Measurements from ENCODE around the gene ADPRHL1. TPM values are rescaled to one million over a fixed set of nuclear protein-coding genes. Genes with fewer than 3 reads are reported as not detected.
A peak's percentile ranks its signal among the peaks of the same experiment; 100 is the strongest.

ADPRHL1 gene
- polyA plus RNA-seq, 1 donor (not counting 4 experiments of a cell fraction or from before 2014, with no cell fraction given), result 1.2 TPM

- DNase-seq (ENCODE audit: low read depth, low spot score), result no peak
- dilution Hi-C loops (cut with MboI; ENCODE audit: extremely low pct_ligation_motif_present, low sequenced_read_pairs), result no loop called here
- Histone ChIP-seq H3K36me3 (ENCODE audit: control insufficient read depth in 2 of 2, extremely low read depth in 1 of 2, insufficient read depth in 2 of 2, low read length in 2 of 2) (peaks cover 2 to 4% of the 10 kb centered on the region in 2 experiments), H3K9me1 (ENCODE audit: control insufficient read depth, extremely low read depth, insufficient read depth, low read length) (no peaks in the 10 kb centered on the region), H3K4me1 (ENCODE audit: control insufficient read depth, extremely low read depth, insufficient read depth, low read length) (peaks cover 10% of the 10 kb centered on the region), H3K4me3 (ENCODE audit: control insufficient read depth in 2 of 3, extremely low read depth in 1 of 3, insufficient read depth in 2 of 3, low read depth in 1 of 3, low read length in 3 of 3) (no peak overlapping the region), H4K20me1 (ENCODE audit: control insufficient read depth, extremely low read depth, insufficient read depth, low read length) (no peaks in the 10 kb centered on the region), H3K27ac (ENCODE audit: control insufficient read depth, insufficient read depth, low read length) (no peak overlapping the region), H3K9ac (ENCODE audit: control insufficient read depth, extremely low read depth, insufficient read depth, low read length) (no peak overlapping the region), H3K27me3 (ENCODE audit: control insufficient read depth, extremely low read depth, insufficient read depth, low read length) (no peaks in the 10 kb centered on the region), H3K79me2 (ENCODE audit: control insufficient read depth, insufficient read depth, low read length) (no peaks in the 10 kb centered on the region), H2AFZ (ENCODE audit: control insufficient read depth, low read length) (no peak overlapping the region), H3K4me2 (ENCODE audit: control insufficient read depth, extremely low read depth, insufficient read depth, low read depth, low read length) (no peak overlapping the region), H3K9me3 (ENCODE audit: control insufficient read depth, low read depth, low read length) (peaks cover 2% of the 10 kb centered on the region)
- no peak for FAIRE-seq
- TF ChIP-seq, protein P1, sequence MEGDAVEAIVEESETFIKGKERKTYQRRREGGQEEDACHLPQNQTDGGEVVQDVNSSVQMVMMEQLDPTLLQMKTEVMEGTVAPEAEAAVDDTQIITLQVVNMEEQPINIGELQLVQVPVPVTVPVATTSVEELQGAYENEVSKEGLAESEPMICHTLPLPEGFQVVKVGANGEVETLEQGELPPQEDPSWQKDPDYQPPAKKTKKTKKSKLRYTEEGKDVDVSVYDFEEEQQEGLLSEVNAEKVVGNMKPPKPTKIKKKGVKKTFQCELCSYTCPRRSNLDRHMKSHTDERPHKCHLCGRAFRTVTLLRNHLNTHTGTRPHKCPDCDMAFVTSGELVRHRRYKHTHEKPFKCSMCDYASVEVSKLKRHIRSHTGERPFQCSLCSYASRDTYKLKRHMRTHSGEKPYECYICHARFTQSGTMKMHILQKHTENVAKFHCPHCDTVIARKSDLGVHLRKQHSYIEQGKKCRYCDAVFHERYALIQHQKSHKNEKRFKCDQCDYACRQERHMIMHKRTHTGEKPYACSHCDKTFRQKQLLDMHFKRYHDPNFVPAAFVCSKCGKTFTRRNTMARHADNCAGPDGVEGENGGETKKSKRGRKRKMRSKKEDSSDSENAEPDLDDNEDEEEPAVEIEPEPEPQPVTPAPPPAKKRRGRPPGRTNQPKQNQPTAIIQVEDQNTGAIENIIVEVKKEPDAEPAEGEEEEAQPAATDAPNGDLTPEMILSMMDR (optimal IDR thresholded peaks at IDR 0.05 in 1 of 3, IDR thresholded peaks at IDR 0.05 in 1 of 3, conservative IDR thresholded peaks at IDR 0.05 in 1 of 3; ENCODE audit: extremely low read depth in 1 of 3, insufficient read depth in 2 of 3, low read length in 3 of 3), result no peak
- no peak for TF ChIP-seq EZH2 (IDR thresholded peaks at IDR 0.05; ENCODE audit: low read length)
Measured at GRCh38 chr13:113350938-113351335, 102.4 kb downstream of the ADPRHL1 start.

- TF ChIP-seq, protein P1 (optimal IDR thresholded peaks at IDR 0.05 in 1 of 3, IDR thresholded peaks at IDR 0.05 in 1 of 3, conservative IDR thresholded peaks at IDR 0.05 in 1 of 3; ENCODE audit: extremely low read depth in 1 of 3, insufficient read depth in 2 of 3, low read length in 3 of 3), result peak in 2 of 3 experiments; percentile 44 to 62
- no peak for TF ChIP-seq EZH2 (IDR thresholded peaks at IDR 0.05; ENCODE audit: low read length)
- Histone ChIP-seq H3K4me2 (ENCODE audit: control insufficient read depth, extremely low read depth, insufficient read depth, low read depth, low read length) (peak overlapping the region; percentile 51), H3K9me3 (ENCODE audit: control insufficient read depth, low read depth, low read length) (peaks cover 2% of the 10 kb centered on the region), H2AFZ (ENCODE audit: control insufficient read depth, low read length) (peak overlapping the region; percentile 71), H3K4me3 (ENCODE audit: control insufficient read depth in 2 of 3, extremely low read depth in 1 of 3, insufficient read depth in 2 of 3, low read depth in 1 of 3, low read length in 3 of 3) (no peak overlapping the region), H3K27me3 (ENCODE audit: control insufficient read depth, extremely low read depth, insufficient read depth, low read length) (no peaks in the 10 kb centered on the region), H3K9me1 (ENCODE audit: control insufficient read depth, extremely low read depth, insufficient read depth, low read length) (no peaks in the 10 kb centered on the region), H3K9ac (ENCODE audit: control insufficient read depth, extremely low read depth, insufficient read depth, low read length) (no peak overlapping the region), H4K20me1 (ENCODE audit: control insufficient read depth, extremely low read depth, insufficient read depth, low read length) (no peaks in the 10 kb centered on the region), H3K27ac (ENCODE audit: control insufficient read depth, insufficient read depth, low read length) (no peak overlapping the region), H3K4me1 (ENCODE audit: control insufficient read depth, extremely low read depth, insufficient read depth, low read length) (peaks cover 10% of the 10 kb centered on the region), H3K79me2 (ENCODE audit: control insufficient read depth, insufficient read depth, low read length) (no peaks in the 10 kb centered on the region), H3K36me3 (ENCODE audit: control insufficient read depth in 2 of 2, extremely low read depth in 1 of 2, insufficient read depth in 2 of 2, low read length in 2 of 2) (peaks cover 2 to 4% of the 10 kb centered on the region in 2 experiments)
- DNase-seq (ENCODE audit: low read depth, low spot score) (peak; percentile 68), FAIRE-seq (peak; percentile 81)
- dilution Hi-C loops (cut with MboI; ENCODE audit: extremely low pct_ligation_motif_present, low sequenced_read_pairs), result no loop called here
Measured at GRCh38 chr13:113350065-113350937, 103.0 kb downstream of the ADPRHL1 start.

Small RNAs within 50 kb of the gene (small RNA-seq; reads per million reads assigned to genes)
- 0 to 0.33 (median 0) reads per million in 3 experiments for gene RNU1-16P (ENCODE audit: insufficient read length in 3 of 3, low read depth in 3 of 3, low replicate concordance in 1 of 3)

Other genes starting within 250 kb of the ADPRHL1 start
- 52.7 to 76.5 TPM (median 64.8 TPM) in 3 replicates for gene PCID2, start 244.8 kb downstream of the ADPRHL1 start, polyA plus RNA-seq
- gene CUL4A, start 243.9 kb downstream of the ADPRHL1 start, polyA plus RNA-seq, result 35.8 to 69.3 TPM (median 57.3 TPM) in 3 replicates
- gene LAMP1, start 156.2 kb downstream of the ADPRHL1 start, polyA plus RNA-seq, result 202 to 251 TPM (median 232 TPM) in 3 replicates
- 2.8 to 5.2 TPM (median 2.8 TPM) in 3 replicates for gene GRTP1, start 89.4 kb downstream of the ADPRHL1 start, polyA plus RNA-seq
- gene DCUN1D2, start 37.2 kb upstream of the ADPRHL1 start, polyA plus RNA-seq, result 6.5 to 9.1 TPM (median 7.8 TPM) in 3 replicates
- 50.1 to 135 TPM (median 105 TPM) in 3 replicates for gene TFDP1, start 131.3 kb upstream of the ADPRHL1 start, polyA plus RNA-seq
- gene ATP4B, start 204.7 kb upstream of the ADPRHL1 start, polyA plus RNA-seq, result not detected in 3 replicates
- gene GRK1, start 213.7 kb upstream of the ADPRHL1 start, polyA plus RNA-seq, result not detected in 3 replicates

All from keratinocyte (primary cell).